ENCODE results near the gene MEI1.

The MEI1 gene

GRCh38 chr22:41779929-41780505 is 80.7 kb downstream of the MEI1 start:
- no peak for DNase-seq (ENCODE audit: extremely low read depth in 1 of 2, low read depth in 1 of 2)

GRCh38 chr22:41780746-41781505 is 81.6 kb downstream of the MEI1 start:
- peak; percentile 70 to 83 for DNase-seq (ENCODE audit: extremely low read depth in 1 of 2, low read depth in 1 of 2)

GRCh38 chr22:41781507-41781906 is 82.2 kb downstream of the MEI1 start:
- DNase-seq (ENCODE audit: extremely low read depth in 1 of 2, low read depth in 1 of 2), result no peak

- no peak for DNase-seq (ENCODE audit: extremely low read depth in 1 of 2, low read depth in 1 of 2)
These were observed 83.0 kb downstream of the MEI1 start for GRCh38 chr22:41782316-41782715.

DNA sequence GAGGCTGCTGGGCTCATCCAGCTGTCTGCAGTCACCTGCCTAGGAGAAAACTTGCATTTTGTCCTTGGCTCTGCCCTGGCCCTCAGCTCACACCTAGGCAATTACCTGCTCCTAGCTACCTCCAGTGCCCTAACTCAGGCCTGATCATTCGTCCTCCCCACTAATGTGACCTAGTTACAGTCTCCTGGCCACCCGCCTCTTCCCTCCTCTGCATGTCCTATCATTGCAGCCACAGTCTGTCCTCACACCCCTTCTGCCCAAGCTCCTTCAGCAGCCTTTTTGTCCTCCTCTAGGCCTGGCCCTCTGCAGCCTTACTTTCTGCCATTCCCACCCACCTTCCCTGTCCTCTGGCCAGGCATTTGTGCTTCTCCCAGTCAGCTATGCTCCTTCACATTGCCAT is 83.4 kb downstream of the MEI1 start:
- no peak for DNase-seq (ENCODE audit: extremely low read depth in 1 of 2, low read depth in 1 of 2)

DNA sequence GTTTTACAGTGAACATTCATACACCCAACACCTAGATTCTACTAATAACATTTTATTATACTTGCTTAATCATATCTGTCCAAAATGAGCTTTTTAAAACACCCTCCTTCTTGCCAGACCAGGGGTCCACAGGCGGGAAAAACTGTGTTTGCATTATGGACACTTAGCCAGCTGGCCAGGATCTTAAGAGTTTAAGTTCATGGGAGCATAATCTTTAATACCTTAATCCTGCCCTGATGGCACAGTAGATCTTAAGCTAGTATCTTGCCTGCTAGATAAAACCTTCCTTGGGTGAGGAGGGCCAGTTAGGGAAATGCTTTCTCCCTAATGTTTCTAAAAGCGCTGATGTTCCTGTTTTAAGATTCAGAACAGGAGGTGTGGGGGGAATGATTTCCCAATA is 88.0 kb downstream of the MEI1 start:
- DNase-seq (ENCODE audit: extremely low read depth in 1 of 2, low read depth in 1 of 2), result no peak

DNA sequence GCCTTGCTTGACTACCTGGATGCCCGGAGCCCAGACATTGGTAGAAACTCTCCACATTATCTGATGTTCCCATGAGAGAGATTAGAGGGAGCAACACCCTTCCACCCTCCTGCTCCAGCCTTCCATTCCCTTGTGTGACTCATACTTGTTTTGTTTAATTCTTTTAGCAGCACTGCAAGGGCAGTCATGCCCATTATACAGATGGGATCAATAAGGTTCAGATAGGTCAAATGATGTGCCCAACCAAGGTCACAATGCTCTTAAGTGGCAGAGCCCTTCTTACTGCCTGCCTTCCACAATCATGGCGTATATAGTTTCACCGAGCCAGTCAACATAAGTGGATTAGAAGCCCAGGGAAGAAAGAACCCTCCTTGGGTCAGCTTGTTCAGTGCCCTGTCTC is 94.6 kb downstream of the MEI1 start:
- DNase-seq (ENCODE audit: extremely low read depth in 1 of 2, low read depth in 1 of 2), result no peak

- no peak for DNase-seq (ENCODE audit: extremely low read depth in 1 of 2, low read depth in 1 of 2)
These were observed 99.4 kb downstream of the MEI1 start for GRCh38 chr22:41798736-41799135.

GRCh38 chr22:41799486-41800347 is 100.4 kb downstream of the MEI1 start:
- no peak for DNase-seq (ENCODE audit: extremely low read depth in 1 of 2, low read depth in 1 of 2)

DNA sequence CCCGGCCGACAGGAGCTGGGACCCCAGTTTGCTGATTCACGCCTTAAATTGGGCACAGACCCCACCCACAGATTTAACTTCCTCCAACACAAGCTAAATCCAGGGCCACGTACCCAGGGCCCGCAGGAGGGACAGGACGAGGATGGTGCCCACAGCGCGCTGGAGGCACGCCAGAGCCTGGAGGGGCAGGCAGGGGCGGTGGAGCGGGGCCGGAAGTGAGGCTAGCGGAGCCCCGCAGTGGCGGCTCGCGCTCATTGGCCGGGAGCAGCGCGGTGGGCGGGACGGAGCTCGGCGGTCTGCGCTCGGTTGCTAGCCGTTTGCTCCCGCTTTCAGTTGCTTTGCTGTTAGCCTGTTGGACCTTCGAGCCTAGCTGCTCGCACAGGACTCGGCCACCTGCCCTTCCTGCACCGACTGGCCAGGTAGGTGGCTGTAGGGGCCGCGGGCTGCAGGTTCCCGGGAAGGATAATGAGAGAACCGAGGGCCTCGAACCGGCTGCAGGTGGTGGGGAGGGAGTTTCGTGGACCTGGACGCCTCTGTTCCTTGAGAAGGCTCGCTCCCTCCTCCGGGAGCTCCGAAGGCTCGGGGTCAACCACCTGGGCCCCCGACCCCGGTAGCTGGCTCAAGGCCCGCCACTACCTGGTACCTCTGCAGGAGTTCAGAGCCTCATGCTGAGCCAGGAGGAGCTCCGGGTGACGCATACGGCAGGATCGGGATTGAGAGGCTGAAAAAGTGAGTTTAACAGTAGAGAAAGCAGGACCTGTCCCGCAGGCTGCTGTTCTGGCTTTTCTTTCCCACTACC is 101.2 kb downstream of the MEI1 start, which contains the start of gene CCDC134:
TSS of gene CCDC134 (plus strand) at position 332 of the 799 bp plus-strand sequence. CDS start 8,212 bp downstream, outside the sequence.
- peak; percentile 67 to 86 for DNase-seq (ENCODE audit: extremely low read depth in 1 of 2, low read depth in 1 of 2)

DNA sequence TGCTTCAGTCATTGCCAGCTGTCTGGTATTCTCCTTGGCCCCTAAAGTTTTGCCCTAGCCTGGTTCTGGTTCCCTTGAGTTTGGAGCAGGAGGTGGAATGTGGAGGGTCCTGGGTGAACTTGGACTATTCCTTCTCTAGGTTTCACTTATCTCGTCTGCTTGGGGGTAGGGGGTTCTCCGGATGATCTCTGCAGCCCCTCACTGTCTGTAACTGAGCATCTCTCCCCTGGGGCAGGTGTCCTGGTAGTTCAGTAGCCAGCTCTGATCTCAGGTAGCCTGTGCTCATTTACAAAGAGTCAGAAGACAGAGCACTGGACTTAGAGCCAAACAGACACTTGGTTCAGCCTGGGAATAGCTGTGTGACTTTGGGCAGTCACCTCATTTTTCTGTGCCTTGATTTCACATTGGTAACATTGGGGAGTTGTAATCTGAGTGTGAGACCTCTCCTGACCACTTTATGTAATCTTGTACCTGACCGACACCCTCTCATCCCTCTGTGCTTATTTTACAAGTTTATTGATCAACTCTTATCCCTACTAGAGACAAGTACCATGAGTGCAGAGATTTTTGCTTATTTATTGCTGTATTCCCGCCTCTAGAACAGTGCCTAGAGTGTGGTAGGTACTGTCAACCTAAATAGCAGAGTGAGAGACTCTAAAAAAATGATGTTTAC is 102.0 kb downstream of the MEI1 start:
- DNase-seq (ENCODE audit: extremely low read depth in 1 of 2, low read depth in 1 of 2), result no peak

- no peak for DNase-seq (ENCODE audit: extremely low read depth in 1 of 2, low read depth in 1 of 2)
These were observed 102.6 kb downstream of the MEI1 start for GRCh38 chr22:41801886-41802285.

DNA sequence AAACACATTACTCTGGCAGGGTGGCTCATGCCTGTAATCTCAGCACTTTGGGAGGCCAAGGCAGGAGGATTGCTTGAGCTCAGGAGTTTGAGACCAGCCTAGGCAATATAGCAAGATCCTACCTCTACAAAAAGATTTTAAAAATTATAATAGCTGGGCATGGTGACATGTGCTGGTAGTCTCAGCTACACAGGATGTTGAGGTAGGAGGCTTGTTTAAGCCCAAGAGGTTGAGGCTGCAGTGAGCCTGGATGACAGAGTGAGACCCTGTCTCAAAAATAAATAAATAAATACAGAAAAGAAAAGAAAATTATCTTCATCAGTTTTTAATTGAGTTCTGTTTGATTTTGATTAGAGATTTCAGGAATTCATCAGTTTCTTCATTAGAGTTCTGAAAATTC is 106.3 kb downstream of the MEI1 start:
- DNase-seq (ENCODE audit: extremely low read depth in 1 of 2, low read depth in 1 of 2), result no peak

DNA sequence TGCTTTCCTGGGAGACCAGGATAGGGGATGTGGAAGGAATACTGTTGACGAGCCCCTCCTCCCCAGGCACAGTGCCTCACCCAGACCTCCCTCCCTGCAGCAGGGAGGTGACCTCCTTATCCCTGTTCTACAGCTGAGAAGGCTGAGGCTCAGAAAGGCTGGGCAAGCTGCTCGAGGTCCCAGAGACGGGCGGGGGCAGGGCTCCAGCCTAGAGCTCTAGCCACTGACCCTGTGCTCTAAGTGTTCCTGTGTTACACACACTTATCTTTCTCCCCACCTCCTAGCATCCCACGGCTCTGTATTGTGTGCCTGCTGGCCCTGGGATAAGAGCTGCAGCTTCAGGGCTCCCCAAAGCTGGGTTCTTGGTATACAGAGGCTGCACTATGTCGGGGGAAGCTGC is 109.1 kb downstream of the MEI1 start:
- no peak for DNase-seq (ENCODE audit: extremely low read depth in 1 of 2, low read depth in 1 of 2)

DNA sequence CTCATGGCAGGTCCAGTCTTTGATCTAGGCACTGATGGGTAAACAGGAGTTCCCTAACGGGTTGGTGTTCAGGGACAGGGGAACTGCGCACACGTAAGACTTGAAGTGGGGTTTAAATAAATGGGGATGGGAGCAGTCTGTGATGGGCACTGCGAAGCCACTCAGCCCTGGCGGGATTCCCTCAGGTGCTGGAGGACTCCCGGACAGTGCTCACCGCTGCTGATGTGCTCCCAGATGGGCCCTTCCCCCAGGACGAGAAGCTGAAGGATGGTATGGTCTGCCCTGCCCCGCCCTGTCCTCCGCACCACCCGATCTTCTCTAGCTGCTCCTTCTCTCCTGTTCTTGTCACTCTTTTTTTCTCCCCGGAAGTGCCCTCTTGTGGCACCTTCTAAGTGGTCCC is 110.7 kb downstream of the MEI1 start:
- DNase-seq (ENCODE audit: extremely low read depth in 1 of 2, low read depth in 1 of 2), result no peak

DNA sequence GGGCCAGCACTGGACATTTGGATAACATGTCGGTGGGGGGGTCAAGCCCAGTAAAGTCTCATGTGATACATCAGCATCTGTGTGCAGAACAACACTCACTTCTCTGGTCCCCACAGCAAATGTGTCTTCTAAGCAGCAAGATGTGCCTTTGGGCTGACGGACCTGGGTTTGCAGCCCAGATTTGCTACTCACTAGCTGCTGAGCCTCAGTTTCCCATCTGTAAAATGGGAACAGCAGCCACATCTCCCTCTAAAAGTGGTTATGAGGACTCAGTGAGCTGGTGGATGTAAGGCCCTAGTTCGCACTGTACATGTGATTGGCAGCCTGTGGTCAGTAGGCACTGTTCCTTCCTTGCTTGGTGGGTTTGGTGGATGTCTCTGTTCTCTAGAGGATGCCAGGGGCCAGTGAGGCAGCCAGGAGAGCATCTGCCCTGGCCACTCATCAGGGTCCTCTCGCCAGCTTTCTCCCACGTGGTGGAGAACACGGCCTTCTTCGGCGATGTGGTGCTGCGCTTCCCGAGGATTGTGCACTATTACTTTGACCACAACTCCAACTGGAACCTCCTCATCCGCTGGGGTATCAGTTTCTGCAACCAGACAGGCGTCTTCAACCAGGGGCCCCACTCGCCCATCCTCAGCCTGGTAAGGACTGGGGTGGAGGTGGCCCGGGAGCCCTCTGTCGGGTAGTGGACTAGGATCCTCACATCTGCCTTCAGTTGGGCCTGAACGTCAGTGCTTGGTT is 113.7 kb downstream of the MEI1 start:
- DNase-seq (ENCODE audit: extremely low read depth in 1 of 2, low read depth in 1 of 2), result no peak

DNA sequence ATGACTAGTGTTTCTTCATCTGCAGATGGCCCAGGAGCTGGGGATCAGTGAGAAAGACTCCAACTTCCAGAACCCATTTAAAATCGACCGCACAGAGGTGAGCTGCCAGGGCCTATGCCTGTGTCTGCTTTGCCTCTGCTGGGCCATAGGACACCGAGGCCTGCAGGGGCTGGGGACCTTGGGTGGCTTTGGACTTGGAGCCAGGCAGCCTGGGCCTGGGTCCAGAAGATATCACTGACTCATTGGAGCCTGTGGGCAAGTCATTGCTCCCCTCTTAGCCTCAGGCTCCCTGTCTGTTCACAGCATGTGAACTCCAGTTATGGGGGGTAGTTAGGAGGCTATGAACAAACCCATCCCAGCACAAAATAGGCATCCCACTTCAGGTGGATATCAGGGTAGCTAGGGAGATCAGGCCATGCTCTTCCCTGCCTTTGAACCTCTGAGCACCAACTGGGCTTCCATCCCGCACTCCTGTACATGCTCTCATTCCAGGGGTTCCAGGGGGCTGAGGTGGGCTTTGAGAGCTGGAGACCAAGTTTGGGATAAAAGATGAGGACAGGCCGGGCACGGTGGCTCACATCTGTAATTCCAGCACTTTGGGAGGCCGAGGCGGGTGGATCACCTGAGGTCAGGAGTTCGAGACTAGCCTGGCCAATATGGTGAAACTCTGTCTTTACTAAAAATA is 114.6 kb downstream of the MEI1 start:
- DNase-seq (ENCODE audit: extremely low read depth in 1 of 2, low read depth in 1 of 2), result no peak

- no peak for DNase-seq (ENCODE audit: extremely low read depth in 1 of 2, low read depth in 1 of 2)
These were observed 116.4 kb downstream of the MEI1 start for GRCh38 chr22:41815716-41816115.

- no peak for DNase-seq (ENCODE audit: extremely low read depth in 1 of 2, low read depth in 1 of 2)
These were observed 116.9 kb downstream of the MEI1 start for GRCh38 chr22:41816241-41816640.
